GM21737 (cell line): ENCODE results near the gene ZBTB20.

Experiments used
- ATAC-seq: cut with Tn5 transposase; IDR thresholded peaks from one replicate; pipeline ENCODE4 v1.9.1; 2021; ENCODE audit warnings: mild to moderate bottlenecking, moderate library complexity; ENCODE audit not compliant: unreplicated experiment

Gene ZBTB20

DNA sequence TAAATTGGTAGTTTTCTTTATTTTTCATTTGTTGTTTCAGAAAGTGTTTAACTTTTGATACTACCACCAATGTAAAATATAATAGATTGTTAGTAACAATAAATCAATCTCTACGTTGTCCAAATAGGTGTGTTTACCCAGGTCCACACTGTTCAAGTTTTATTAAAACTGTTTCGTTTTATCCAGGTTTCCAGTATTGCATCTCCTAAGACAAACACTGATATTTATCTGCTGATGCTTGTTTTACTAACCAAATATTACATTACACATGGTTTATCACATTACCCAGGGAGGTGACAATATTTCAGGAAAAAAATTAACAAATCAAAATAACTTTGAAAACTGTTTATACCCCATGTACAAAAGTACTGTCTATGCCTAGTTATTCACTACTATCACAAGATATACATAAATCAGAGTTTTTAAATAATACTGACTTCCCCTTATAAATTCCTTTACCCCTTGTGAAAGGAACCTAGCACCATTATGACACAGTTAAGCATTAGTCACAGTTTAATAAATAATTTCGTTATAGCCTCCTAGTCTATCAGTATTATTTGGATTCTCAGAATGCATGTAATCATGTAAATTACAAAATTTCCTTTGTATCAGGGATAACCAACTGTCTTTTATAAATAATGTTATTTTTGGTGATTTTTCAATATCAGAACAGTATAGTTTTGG is 205.3 kb downstream of the ZBTB20 start:
- ATAC-seq: no peak

GRCh38 chr3:114939920-114940319 is 207.2 kb downstream of the ZBTB20 start:
- no peak for ATAC-seq

DNA sequence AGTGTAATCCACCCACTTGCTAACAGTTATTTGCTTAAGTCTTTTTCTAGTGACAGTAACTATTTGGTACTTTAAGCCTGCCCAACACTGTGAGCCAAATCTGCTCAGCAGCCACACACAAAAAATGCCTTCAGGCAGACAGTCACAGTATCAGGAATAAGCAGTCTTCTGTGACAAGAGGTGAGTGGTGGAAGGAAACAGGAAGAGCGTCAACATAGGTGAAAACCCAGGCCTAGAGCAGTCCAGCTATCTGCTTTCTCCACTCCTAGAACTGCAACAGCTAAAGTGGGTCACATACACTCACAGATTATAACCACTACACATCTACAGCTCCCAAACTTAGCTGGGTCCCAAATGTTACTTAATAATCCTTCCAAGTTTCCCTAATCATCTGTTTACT is 213.7 kb downstream of the ZBTB20 start:
- no peak for ATAC-seq

DNA sequence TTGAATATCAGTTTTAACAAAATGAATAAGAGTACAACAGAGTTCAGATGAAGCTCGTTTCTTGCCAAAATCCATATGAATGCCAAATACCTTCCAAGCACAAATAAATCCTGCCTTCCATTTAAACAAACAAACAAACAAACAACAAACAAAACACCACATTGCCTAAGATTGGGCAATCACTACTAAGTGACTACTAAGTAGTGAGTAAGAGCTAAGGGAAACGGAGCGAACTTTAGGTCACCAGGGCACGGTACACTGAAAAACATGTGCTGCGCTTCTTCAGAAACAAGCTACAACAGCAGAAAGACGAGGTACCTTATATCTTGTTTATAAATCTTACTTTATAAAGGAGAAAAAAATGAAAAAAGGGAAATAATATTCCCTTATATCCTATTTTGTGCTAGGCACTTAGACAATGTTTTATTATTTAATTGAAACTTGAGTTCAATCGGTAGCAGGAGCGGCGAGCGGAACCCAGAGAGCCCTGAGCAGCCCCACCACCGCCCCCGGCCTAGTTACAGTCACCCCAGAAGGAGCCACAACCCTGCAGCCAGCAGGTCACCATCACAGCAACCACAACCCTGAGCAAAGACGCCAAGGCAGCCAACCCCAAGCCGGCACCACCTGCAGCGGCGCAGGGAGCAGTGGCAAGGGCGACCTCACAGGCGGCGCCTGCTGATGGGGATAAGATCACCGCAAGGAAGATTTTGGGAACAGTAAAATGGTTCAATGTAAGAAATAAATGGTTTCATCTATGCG is 216.9 kb downstream of the ZBTB20 start:
- ATAC-seq: no peak

DNA sequence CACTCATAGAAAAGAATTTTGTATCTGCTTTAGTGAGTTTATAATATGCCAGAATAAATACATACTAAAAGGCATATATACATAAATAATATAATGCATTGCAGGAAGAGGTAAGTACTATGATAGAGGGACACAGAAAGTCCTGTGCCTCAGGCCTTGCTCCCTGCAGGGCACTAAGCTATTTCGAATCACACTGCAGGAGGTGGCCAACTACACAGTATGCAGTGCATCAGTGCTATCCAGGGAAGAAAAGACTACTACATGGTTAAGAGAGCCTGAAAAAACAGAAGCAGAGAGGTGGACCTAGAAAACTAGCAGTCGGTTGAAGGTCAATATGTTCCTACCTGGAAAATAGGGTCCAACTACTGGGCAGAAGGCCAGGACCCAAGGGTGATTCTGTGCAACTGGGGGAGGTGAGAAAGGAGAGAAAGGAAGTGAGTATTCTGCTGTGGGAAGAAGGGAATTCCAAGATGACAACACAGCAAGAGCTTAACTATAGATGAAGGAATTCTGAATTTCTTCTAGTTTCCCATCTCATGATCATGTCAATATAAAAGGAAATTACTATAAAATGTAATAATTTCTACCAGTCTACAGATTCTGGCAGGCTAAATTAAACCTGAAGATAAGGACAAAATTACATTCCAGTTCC is 218.0 kb downstream of the ZBTB20 start:
- no peak for ATAC-seq

DNA sequence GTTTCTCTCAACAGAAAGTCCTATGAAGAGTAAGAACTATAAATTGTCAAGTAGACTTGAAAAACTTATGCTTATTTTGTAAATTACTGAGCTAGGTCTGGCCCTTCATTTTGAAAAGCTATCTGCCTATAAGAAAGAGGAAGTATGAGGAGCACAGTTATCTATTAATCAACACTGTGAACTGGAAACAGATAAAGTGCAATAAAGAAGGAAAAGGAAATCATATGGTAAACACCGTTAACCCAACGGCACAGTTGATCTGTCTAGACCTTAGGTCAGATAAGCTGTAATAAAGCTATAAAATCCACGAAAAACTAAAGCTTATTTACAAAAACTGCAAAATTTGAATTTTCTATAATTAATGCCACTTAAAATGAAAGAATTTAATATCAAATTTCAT is 242.5 kb downstream of the ZBTB20 start:
- ATAC-seq: no peak

- no peak for ATAC-seq
Measured at GRCh38 chr3:114903213-114903612, 243.9 kb downstream of the ZBTB20 start.

DNA sequence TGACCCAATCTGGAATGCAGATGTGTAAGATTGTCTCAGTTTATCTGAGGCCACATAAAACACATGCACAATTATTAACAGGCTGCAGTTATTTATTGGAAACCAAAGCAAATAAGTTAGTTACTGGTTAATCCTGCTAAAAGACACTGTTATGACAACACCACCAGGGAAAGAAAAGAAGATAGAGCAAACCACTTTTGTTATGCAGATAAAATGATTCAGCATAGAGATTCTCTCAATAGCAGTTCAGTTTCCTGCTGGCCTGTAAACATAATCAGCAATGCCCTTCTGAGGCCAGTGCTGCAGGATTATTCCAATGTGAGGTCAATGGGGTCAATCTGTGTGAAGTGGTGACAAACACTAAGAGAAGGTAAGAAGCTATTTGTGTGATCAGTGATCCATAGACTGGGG is 244.4 kb downstream of the ZBTB20 start:
- ATAC-seq: peak; percentile 50

- ATAC-seq: no peak
Measured at GRCh38 chr3:114900908-114901307, 246.2 kb downstream of the ZBTB20 start.

- ATAC-seq: no peak
Measured at GRCh38 chr3:114899186-114899931, 247.7 kb downstream of the ZBTB20 start.

DNA sequence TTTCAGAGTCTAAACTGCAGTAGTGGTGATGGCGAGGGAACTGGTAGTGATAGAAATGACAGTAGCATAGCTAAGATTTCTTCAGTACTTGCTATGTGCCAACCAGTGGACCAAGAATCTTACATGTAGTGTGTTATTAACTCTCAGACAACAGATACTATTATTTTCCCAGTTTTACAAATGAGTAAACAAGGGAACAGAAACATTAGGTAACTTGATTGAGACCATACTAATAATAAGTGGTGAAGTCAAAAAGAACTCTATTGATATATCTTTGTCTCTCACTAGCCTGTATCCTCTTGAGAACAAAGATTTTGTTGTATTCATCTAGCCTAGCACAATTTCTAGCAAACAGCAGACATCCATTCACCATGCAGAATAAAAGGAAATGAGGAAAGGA is 250.1 kb downstream of the ZBTB20 start:
- no peak for ATAC-seq

DNA sequence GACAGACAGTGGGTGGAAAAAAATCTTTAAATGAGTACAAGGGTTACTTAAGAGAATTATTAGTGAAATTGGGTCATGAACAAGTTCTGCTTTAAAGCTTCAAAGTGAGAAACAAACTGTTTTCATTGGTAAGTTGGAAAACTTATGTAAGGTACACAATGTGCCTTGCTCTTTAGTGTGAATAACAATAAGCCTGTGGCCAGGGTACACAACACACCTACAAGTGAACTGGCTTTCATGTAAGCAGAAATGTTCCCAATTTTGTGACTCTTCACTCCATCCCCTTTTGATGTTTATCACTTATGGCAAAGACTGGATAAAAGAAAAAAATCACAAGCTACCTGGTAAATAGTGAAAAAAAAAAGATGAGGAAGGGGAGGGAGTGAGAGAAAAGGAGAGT is 253.7 kb downstream of the ZBTB20 start:
- ATAC-seq: no peak

DNA sequence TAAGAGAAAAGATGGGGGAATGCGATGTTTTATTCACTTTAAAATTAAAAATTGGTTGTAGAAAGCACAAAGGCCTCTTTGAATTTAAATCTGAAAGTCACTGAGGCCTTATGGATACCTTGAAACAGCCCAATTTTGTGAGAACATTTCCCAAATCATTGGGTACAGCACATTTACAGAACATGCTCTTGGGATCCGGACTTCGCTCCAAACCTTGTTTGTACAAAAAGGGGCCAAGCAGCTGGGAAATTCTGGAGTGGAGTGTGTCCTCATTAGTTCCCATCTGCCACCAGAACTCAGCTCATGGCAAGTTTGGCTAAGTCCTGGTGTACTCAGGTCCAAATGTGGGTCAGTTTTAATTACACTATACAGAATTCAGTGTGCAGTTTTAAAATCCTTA is 254.2 kb downstream of the ZBTB20 start:
- no peak for ATAC-seq

DNA sequence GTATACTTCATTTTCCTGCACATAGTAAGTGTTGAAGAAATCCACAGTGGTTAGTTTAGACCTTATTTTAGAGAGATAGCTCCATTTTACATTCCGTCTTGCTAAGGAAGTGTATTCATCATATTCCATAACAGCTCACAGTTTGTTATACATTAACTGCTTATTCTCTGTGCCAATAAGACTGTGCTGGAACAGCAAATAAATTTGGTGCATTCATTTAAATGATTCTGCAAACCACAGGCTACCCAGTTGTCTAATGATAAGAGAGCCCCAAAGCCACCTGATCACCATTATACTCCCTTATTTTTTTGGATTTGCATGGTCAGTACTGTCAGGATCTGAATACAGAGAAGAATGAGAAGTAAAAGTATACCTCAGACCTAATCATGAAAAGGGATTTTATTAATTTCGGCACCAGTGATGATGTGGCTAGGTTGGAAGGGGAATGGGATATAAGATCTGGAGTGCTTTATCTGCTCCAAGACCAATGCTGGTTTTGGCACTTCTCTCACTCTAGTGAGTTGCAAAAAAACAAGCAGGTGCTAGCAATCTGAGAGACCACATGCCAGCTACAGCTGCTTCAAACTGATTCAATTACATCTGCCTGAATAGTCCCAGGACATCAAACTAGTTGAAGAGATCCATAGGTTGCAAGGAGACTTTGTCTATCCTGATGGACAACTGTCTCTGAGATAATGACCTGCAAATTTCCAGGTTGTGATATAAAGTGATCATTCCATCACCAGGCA is 254.8 kb downstream of the ZBTB20 start:
- no peak for ATAC-seq

- ATAC-seq: no peak
Measured at GRCh38 chr3:114887806-114888205, 259.3 kb downstream of the ZBTB20 start.

- ATAC-seq: no peak
Measured at GRCh38 chr3:114886905-114887304, 260.2 kb downstream of the ZBTB20 start.

- ATAC-seq: no peak
Measured at GRCh38 chr3:114884213-114884923, 262.7 kb downstream of the ZBTB20 start.

DNA sequence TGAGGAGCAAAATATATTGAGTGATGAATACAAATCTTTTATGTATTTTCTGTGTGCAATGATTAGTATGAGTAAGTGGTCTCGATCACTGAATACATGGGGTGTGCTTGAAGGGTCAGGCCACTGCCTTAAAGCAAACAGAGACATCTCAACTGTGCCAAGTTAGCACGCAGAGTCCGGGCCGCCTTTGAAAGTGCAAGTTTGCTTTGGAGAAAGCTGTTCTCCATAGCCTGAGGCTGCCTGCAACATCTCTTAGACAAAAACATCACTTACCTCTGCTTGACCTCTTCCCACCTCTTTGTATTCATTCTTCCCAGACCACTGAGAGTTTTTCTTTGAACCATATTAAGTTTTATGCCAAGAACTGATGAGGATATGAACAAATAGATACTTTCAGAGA is 267.0 kb downstream of the ZBTB20 start:
- no peak for ATAC-seq

DNA sequence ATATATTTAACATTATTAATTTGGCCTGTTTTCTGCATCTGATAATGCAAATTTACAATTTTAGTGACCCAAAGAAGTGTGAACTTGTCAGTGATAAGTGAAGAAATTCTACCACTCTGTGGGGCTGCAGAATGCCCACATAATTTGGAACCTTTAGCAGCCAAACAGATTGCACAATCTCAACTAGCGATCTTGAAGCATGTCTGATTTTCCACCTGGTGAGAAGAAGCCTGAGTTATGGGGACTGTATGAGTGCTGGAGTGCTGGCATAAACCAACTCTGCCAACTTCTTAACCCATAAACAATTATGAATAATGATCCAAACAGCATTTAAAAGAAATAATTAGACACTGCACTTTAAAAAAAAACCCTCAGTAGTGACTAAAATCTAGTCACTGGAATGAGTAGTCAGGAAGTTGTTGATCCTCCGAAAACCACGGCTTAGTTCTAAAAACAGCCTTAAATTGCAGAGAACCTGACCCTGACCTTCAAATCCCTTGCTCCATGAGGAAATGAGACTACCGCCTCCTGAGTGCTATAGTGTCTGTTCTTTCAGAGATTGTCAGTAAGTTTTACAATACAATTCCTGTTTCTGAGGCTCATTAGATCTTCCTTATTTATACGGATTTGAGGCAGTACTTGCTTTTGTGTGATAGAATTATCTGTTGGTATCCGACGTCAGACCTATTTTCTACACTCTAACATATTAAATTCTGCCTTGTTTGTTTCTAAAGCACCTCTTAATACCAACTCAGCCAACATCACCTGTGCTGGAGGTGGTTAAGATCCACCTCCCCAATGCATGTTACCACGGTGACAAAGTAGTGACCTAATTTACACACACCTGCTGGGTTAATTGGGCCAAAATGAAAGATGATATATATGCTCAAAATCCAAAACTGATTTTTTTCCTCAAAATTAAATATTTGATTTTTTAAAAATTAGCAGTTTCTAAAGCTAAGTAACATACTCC is 267.7 kb downstream of the ZBTB20 start:
- ATAC-seq: peak; percentile 56
